ENCODE data around the gene GFOD1.

Gene GFOD1

DNA sequence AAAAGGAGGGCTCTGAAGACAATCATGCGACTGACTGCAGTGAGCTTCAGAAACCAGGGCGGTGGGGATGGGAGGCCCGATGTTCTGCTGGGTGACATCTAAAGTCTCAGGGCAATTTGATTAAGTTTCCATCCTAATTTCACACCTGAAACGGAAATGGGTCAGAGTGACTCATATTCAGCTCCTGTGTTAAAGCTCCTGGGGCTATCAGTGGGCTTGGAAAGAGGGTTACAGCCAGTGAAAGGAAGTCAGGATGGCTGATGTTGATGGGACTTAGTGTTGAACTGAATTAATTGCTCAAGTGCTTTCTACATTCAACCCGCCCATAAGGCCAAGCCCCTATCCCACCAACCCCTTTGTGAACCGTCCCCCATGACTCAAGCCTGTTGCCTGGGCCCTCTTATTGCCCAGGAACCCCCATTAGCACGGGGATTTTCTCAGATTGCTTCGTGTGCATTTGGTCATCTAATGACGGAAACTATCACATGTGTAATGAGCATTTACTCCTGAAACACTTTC is 112.0 kb downstream of the GFOD1 start:
- no peak for DNase-seq (ENCODE audit: low spot score)

DNA sequence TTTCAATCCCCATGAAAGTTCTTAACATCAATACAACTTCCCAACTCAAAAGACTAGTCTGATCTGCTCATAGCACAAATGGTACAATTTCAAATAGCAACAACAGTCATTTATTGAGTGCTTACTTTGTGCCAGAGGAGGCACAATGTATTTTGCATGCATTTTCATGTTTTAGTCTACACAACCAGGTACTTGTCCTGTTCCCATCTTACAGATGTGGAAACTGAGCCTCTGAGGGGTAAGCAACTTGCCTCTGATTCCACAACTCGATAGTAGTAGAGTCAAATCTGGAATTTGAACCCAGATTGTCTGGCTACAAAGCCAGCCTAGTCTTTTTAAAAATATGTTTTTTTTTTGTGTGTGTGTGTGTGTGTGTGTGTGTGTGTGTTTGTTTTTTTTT is 113.5 kb downstream of the GFOD1 start:
- no peak for DNase-seq (ENCODE audit: low spot score)

DNA sequence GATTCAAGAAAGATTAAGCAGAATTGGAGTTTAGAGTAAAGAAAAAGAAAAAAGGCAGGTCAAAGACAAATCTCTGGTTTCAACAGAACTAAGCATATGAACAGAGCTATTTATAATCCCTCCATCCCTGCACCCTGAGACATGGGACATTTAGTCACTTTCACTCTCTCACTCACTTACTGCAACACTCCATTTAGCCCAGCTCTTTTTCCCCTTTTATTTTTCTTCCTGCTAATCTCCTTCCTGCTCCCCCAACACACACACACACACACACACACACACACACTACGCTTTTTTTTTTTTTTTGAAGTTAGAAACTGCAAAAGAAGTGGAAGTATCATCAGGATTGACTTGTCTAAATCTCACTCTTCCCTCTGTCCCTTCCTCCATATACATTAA is 113.9 kb downstream of the GFOD1 start:
- DNase-seq (ENCODE audit: low spot score): no peak

DNA sequence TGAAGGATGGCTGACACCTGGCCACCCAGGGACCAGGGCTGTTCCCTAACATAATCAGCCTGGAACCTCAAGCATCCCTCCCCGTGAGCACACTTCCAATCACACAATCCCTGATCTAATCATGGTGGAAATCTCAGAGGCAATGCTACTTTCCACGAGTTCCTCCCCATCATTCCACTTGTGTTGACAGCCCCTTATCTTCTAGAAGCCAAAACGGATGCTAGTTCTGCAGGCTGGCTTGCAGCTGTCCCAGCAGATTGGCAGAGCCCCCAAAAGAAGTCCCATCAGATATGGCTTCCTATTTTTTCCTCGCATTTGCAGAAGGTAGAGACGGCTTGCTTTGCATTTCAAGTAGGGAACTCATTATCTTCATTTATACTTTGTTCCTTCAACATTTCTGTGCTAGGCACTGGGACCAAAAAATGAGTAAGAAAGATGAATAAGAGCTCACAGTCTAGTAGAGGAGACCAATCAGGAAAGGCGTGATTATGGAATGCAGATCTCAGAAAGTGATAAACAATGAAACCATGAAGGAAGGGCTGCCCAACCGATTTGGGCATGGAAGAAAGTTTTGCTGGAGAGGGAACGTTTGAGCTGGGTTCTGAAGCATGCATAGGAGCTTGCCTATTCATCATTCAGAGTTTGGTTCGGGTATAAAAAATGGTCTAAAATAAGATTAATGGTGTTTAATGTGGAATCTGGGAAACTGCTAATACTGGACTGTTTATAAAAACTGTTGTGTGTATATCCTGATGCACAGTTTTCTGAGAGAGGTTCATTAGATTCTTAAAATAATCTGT is 114.5 kb downstream of the GFOD1 start:
- no peak for DNase-seq (ENCODE audit: low spot score)

DNA sequence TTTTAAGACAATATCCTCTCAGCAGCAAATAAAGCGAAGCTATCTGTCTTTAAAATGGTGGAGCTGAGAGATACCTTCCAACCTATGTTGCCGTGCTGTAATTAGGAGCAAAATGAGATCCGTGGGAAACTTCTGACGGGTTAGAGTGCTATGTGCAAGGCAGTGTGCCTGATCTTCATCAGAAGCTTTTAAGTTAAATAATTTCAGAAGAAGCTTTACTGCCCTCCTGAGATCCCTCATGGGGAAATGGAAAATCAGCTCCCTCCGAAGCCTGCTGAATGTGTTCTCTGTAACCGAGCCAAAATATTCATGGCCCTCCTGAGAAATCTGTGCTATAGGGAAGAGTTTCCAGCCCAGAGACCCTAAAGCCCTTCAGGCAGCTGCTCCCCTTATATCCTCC is 115.3 kb downstream of the GFOD1 start:
- no peak for DNase-seq (ENCODE audit: low spot score)

DNA sequence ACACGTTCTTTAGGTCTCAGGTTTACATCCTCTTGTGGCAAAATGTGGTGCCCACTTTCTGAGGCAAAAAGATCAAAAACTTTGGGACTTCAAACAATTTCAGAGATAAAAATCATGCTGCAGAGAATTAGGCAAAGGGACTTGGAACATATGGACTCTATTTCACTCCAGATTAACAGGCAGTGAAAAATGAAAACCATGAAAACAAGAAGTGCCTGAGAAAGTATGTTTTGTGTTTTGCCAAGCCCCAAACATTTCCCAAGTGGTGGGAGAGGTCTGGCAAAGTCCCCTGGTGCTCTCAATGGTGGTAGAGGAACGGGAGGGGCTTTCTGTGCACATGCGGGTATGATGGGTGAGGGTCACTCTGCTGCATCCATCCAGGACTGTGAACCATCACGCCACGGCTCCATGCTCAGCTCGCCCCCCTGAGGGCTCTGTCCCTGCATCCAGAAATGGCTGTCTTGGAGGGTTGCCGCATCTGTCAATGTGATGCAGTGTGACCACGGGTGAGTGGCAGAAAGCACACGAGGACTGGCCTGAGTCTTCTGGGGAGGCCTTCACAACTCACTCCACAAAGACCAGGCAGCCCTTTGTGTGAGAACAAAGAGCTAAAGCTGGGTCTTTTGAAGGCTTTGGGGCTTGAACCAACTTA is 115.9 kb downstream of the GFOD1 start:
- no peak for DNase-seq (ENCODE audit: low spot score)

DNA sequence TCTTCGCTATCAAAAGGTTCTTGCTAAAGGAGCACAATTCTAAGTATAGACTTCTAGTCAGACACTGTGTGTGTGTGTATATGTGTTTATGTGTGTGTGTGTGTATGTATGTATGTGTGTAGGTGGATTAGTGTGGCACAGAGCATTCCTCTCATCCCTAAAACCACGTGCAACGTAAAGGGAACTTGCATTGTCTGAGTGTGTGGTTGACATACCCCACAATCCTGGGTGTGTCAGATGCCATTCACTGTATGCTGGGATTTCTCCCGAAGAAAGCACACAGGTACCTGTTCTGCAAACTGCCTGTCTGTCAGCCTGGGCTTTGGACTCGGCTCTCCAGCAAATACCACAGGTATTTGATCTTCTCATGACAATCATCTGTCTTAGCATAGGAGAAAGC is 116.8 kb downstream of the GFOD1 start:
- no peak for DNase-seq (ENCODE audit: low spot score)

DNA sequence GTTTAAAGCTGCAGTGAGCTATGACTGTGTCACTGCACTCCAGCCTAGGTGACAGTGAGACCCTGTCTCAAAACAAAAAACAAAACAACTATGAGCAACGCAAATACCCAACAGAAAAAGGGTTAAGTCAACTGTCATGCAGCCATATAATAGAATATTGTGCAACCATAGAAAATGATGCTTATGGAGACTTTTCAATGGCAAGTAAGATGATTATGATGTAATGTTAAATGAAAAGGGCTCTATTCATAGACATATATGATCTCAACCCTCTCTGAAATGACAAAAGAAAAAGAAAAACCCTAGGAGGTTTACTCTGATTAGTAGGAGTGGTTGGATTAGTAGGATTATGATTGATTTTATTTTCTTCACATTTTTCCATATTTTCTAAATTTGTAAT is 117.8 kb downstream of the GFOD1 start:
- no peak for DNase-seq (ENCODE audit: low spot score)

DNA sequence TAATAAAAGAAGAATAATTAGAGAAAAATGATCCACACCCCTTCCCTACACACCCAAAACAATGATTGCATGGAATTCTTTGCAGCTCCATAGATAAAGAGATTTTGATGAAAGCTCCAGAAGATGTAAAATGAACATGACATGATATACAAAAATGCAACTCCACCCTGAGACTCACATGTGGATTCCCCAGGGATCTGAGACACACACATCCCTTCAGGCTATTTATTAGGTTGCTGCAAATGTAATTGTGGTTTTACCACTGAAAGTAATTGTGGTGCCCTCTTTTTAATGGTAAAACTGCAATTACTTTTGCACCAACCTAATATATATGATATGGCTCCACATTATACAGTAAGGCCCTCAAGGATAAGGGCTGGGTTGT is 118.7 kb downstream of the GFOD1 start:
- DNase-seq (ENCODE audit: low spot score): no peak

DNA sequence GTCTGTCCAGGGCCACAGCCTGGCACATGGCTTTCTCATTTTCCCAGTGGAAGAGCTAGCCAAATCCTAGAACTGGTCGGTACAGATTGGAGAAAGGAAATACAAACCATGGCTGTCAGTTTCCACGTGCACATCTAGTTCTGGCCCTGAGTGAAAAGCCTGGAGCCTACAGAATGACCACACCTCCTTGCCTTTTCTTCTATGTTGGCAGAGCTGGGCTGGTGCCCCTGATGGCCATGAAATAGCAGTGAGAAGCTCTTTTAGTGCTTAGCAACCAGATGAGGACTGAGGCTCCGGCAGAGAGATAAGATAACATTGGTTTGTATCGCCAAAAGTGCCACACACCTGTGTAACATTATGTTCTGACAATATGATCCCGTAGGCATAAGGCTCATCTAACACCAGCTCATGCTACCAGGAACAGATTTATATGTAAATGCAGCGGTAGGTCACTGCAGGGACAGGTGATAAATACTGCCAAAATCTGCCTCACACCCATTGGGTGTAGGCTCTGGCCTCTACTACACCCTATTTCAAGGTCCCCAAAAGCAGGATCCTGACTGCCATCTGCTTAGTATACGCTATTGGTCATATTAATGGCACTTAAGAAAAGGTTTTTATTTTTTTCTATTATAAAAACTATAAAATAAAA is 119.2 kb downstream of the GFOD1 start:
- DNase-seq (ENCODE audit: low spot score): peak; percentile 53

DNA sequence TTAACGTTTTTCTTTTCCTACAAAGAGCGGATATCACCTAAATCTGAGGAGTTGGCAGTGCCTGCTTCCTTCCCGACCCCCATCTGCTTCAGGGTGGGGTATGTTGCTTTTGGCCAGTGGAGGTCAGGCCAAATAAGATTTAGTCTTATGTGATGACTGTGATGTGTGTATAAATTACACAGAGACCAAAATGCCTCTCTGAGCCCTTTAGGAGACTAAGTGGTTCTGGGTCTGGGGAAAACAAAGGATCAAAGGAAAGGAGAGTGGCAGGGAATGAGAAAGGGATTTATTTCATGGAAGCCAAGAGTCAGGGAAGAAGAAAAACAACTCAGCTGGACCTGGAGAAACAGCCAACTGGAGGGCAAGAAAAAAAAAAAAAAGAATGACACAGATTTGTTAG is 120.0 kb downstream of the GFOD1 start:
- no peak for DNase-seq (ENCODE audit: low spot score)

DNA sequence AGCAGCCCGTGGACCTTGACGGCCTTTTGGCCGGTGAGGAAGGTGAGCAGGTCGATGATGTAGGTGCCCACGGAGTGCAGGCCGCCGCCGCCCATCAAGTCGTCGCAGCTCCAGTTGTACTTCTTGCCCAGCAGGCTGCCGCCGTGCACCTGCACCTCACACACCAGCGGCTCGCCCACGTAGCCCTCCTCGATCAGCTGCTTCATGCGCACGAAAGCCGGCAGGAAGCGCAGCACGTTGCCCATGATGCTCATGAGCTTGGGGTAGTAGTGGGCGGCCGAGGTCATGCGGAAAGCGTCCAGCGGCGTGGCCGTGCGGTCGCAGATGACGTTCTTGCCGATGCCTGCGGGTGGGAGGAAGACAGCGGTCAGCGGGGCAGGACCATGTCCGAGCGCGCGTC is 122.1 kb downstream of the GFOD1 start:
- DNase-seq (ENCODE audit: low spot score): no peak

DNA sequence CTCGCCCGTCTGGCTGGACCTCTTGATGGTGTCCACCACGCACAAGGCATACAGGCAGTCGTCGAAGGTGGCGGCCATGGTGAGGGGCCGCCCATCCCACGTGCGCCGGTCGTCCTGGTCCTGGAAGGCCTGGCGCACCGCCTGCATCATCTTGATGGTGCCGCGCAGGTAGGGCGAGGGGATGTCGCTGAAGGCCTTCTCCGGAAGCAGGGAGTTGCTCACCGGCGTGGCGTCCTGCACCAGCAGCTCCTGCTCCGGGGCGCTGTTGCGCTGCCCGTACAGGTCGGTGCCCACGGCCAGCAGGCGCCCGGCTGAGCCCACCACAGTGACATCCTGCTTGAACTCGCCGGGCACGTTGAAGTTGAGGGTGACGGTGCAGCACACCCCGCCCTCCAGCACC is 122.6 kb downstream of the GFOD1 start:
- no peak for DNase-seq (ENCODE audit: low spot score)

DNA sequence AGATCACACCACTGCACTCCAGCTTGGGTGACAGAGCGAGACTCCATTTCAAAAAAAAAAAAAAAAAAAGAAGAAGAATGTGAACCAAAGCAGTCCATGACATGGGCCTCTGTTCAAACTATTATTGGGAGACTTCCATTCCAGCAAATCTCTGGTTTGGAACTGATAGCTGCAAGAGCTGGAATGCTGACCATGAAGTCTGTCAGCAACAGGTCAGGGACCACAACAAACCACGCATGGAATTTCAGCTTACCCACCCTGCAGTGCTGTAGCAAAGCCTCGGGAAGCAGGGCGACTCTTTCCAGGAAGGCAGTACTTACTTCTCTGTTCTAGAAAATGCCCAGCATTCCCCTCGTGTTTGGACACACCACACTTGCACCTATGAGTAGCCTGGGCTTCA is 125.0 kb downstream of the GFOD1 start:
- no peak for DNase-seq (ENCODE audit: low spot score)

DNA sequence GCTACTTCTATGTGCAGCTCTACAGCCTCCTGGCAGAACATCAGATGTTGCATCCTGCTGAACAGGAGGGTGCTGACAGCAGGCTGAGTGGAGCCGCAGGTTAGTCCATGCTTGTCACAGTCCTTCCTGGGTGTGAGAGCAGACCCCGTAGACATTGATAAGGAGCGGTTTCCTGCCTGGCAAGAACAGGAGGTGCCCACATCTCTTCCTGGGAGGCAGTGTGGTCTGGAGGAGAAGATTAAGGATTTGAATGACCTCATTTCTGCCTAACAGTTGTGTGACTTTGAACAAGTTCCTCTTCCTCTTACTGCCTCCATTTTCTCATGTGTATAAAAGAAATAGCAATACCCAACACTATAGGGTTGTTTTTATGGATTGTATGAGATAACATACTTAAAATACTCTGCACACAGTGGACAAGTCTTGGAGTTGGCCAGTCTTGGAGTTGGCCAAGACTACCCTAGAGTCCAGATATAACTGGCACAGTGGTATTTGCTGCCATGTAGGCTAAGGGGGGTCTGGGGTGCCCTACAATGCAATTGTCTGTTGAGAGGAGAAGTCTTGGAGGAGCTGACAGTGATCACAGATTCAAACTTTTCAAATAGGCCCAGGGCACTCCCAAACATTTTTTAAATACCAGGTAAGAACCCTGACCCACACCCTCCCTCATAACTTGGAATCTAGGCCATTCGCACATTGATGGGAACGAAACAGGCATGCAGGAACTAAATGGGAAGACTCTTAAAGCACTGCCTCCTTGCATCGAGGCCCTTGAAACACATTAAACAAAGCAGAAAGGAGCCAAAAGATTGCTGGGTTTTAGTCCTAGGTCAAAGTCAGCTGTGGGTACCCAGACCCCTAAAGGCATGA is 126.5 kb downstream of the GFOD1 start:
- DNase-seq (ENCODE audit: low spot score): peak; percentile 70

DNA sequence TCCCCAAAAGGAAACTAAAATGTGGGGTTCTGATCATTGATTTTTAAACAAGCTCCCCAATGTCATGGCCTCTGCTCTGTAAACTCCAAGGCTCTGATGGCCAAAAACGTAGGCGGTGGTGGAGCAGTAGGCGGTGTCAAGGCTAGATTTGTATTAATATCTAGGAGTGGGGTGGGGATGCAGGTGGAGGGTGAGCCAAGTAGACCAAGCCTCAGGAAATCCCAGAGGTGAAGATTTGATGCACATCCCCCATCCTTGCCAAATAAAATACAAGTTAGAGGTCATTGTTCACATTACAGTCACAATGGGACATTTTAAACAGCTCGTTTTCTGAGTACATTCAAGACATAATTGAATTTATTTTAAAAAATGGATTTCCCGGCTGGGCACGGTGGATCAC is 128.1 kb downstream of the GFOD1 start:
- no peak for DNase-seq (ENCODE audit: low spot score)

DNA sequence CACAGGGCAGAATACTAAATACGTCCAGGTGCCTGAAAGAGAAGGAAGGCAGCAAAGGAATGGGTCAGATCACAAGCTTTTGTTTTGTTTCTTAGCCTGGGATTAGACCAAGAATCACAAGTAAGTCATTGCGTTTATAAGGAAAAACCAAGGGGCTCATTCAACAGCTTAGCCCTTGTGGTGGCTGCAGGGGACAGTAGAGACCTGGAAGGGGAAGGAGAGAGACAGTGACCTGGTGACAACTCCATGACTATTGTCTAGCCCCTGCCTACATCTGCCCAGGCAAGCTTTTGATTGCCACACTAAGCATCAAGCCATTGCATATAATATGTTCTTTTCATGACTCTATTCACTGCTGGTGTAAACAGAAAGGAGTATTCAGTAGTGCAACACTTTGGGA is 128.9 kb downstream of the GFOD1 start:
- DNase-seq (ENCODE audit: low spot score): no peak

DNA sequence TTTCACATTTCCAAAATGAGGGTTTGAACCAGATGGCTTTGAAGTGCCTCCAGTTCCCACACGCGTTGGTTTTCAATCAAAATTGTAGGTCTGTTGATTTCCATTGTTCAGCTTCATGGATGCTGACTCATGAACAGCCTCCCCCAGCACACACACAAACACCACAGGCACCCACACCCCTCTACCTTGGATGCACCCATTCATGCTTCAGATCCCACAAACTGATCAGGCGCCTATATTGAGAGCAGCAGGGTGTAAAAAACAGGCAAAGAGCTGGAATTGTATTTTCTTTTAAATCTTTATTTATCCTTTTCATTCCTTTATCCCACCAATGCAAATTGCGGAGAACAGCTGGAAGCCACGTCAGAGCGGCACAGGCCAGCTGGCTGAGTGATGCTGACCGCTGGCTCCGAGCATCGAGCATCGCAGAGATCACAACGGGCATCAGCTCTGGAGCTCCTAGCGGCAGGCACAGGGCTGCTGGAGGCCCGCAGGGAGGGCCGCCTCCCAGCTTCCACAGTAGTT is 129.8 kb downstream of the GFOD1 start:
- no peak for DNase-seq (ENCODE audit: low spot score)

DNA sequence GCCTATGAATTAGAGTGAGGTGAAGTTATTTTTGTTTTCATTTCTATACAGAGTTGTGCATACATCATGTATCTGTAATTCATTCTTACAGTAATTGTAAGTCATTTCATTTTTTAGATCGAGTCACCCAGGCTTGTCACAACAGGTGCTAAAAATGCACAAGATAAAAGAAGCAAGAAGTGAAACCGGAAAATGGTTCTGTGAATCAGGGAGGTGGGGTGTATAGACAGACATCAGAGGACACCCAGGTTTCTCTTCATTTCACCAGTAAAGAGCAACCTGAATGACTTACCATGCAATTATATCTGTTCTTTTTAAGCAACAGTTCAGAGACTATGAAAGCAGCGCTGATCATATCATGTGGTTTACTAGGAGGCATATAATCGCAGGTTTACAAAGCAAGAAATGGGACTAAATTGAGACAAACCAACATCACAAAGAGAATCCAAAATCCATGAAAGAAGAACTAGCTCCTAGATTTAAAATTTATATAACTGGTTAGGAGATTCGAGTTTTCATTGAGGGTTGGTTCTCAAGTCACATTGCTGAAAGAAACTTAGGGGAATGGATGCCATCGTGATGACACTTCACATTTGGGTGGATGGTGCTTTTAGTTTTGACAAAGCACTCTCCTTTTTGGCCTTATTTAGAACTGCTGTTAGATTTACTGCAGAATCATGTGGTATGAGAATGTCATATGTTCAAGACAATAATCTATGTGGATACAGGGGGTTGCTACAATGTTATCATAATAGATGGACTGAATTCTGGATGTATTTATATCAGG is 131.2 kb downstream of the GFOD1 start:
- DNase-seq (ENCODE audit: low spot score): no peak

DNA sequence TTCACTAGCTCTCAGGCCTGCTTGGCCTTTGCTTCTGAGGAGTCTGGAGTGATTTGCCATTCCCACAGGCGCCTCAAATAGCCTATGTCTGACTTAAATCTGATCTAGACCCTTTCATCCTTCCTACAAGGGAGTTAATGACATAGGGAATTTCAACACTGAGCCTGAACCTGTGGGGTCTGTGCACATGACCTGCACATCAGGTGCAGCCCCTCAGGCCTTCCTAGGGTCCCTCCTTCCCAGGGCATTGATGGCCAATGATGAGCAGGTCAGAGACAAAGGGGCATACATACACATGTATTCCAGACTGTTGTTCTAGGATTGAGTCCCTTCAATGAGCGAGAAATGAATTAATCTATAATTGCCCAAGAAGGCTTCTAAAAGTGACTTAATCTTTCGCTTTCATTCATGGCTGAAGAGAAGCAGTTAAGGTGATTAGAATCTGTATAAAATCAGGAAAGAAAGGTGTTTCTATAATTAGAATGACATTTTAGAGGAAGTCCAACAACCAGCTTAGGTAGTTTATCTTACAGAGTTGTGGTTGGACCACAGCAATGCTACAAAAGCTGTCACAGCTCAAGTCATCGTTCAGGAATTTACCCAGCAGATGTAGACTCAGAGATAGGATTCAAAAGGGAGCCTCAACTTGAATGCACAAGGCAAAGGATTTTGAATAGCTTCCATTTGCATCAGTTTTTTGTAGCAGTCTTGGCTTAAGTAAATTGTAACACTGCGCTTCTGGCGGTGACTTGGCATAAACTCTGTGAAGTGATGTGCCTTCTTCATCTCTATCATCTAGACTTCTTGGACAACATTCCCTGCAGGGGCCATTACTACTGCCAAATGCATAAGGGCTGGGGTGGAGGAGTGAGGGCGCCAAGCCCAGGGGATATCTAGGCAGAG is 132.1 kb downstream of the GFOD1 start:
- DNase-seq (ENCODE audit: low spot score): no peak
